Measurements from ENCODE around the gene ZNF195.
"Not testable (repeated sequence)": the region's sequence is repeated elsewhere in the genome, so short reads cannot be mapped to it uniquely, and the experiment has no call there.

- not testable (repeated sequence) for TF ChIP-seq CTCF (conservative IDR thresholded peaks at IDR 0.05); EZH2 (IDR thresholded peaks at IDR 0.05; ENCODE audit: low read depth)
Observed at GRCh38 chr11:3331078-3331477, 47.9 kb downstream of the ZNF195 start.

Data from PC-9 (cell line).